GM13976 (cell line): ENCODE data around the gene NDUFA9.

Experiments used
- DNase-seq: peaks from one replicate; pipeline ENCODE4 v3.0.0; 2012; ENCODE audit warnings: low spot score
- in situ Hi-C: fragments of 300-500 bp; cut with MboI; formaldehyde crosslinking; loops from one replicate; pipeline ENCODE4 v1.12.0; 2022; ENCODE audit warnings: low sequenced_read_pairs, mixed read lengths, inconsistent platforms; ENCODE audit not compliant: unreplicated experiment
- TF ChIP-seq, protein P1 (sequence below): IDR thresholded peaks from 2 replicates; pipeline ENCODE4 v1.5.1; 2012; ENCODE audit warnings: borderline replicate concordance, mild to moderate bottlenecking; ENCODE audit not compliant: insufficient read depth; ENCODE audit errors: extremely low read depth, missing control alignments, control extremely low read depth

The NDUFA9 gene

DNA sequence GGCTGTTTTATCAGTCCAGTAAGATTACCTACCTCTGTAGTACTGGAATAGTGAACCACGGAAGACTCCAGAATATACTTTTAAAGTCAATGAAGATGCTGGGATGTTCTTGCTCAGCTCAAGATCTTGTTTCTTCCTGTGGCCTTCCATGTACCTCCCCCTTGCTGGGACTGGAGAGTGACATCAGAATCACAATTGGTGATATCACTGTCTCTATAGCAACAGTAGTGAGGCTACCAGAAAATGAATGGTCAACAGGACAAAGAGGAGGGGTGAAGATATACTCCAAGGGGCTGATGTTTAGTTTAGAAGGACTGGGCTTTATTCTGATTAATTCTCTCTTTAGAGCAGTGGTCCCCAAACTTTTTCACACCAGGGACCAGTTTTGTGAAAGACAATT lies 3.9 kb upstream of the NDUFA9 start:
- in situ Hi-C loops: no loop called here
- TF ChIP-seq, protein P1, sequence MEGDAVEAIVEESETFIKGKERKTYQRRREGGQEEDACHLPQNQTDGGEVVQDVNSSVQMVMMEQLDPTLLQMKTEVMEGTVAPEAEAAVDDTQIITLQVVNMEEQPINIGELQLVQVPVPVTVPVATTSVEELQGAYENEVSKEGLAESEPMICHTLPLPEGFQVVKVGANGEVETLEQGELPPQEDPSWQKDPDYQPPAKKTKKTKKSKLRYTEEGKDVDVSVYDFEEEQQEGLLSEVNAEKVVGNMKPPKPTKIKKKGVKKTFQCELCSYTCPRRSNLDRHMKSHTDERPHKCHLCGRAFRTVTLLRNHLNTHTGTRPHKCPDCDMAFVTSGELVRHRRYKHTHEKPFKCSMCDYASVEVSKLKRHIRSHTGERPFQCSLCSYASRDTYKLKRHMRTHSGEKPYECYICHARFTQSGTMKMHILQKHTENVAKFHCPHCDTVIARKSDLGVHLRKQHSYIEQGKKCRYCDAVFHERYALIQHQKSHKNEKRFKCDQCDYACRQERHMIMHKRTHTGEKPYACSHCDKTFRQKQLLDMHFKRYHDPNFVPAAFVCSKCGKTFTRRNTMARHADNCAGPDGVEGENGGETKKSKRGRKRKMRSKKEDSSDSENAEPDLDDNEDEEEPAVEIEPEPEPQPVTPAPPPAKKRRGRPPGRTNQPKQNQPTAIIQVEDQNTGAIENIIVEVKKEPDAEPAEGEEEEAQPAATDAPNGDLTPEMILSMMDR: no peak
- no peak for DNase-seq

DNA sequence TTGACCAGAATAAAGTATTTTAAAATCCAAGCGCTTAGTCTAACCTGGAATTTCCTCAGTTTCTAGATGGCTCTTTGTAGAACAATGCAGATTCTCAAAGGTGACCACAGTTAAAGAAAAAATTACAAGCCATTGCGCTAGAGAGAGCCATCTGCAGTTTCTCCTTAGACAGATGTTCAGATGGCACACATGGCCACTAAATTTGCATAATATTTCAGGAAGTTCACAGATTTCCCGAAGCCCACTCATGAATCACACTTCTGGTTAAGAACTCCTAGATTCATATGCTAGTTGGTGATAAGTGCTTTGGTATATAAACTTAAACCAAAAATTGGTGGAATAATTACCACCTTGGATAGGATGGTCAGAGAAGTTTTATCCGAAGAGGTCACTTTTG lies 812 bp upstream of the NDUFA9 start:
- DNase-seq: no peak
- TF ChIP-seq, protein P1: no peak
- in situ Hi-C loops: no loop called here

DNA sequence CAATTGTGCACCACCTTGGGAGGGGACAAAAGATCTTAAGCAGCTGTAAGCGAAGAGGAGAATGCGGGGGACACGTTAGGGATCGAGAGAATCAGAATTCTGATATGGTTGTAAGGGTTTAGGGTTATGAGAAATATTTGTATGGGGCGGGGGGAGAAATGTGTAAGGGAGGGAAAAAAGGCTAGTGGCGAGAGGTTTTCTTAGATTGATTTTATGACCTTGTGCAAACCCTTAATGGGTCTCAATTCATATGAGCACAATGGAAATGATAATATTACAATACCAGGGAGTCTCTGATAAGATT lies 396 bp downstream of the NDUFA9 start:
- in situ Hi-C loops: no loop called here
- TF ChIP-seq, protein P1: no peak
- no peak for DNase-seq

DNA sequence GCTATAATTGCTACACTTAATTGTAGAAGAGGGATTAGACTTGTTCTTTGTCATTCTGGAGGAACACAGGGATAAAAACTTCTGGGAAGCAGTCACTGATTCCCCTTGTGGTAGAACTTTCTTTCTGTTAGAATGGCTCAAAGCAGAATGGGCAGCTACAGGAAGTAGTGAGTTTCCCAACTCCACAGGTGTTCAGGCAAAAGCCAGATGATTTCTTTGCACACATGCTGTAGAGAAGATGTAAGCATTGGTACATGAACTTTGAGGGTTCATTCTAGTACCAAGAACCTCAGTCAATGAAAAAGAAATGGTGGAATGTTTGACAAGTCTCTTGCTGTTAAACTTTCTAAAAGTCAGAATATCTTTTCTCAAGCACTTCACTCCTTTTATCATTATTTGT lies 4.3 kb downstream of the NDUFA9 start:
- in situ Hi-C loops: no loop called here
- TF ChIP-seq, protein P1: no peak
- no peak for DNase-seq

DNA sequence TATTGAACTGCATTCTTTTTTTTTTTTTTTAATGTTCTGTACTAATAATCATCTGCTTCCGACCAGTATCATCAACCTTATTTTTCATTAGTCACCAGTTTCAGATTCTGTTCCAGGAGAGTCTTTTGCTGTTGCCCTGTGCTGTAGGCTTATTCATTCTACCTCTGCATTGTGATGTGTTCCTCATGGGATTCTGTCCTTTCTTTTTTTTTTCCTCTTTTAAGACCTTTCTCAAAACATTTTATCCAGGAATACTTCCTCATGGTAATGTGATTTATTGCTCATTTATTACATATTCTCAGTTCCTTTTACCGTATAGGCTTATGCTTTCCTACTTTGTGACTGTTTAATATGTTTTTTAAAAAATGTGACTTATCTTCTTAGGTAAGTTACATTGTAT lies 4.8 kb downstream of the NDUFA9 start:
- no peak for DNase-seq
- in situ Hi-C loops: no loop called here
- TF ChIP-seq, protein P1: no peak

DNA sequence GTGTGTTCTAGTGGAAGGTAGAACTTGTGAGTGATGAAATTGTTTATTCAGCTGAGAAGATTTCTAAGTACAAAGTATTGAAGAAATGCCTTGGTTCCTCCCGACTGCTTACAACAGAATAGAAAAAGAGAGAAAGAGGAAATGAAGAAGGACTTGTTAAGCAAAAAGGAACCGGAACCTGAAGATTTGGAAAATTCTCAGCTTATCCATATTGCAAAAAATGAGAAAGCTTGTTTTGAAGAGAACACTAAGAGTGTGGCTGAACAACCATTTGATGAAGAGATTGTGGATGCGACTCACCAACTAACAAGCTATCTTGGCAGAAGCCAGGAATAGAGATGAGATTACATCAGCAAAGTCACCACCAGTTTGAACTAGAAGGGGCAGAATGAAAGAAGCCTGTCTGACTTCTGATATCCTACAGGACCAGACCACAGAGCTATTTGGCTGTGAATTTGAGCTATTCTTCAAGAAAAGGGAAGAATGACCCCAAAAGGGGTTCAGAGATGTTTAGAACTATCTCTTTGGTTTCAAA lies 15.1 kb downstream of the NDUFA9 start:
- DNase-seq: no peak
- TF ChIP-seq, protein P1: no peak
- in situ Hi-C loops: no loop called here

DNA sequence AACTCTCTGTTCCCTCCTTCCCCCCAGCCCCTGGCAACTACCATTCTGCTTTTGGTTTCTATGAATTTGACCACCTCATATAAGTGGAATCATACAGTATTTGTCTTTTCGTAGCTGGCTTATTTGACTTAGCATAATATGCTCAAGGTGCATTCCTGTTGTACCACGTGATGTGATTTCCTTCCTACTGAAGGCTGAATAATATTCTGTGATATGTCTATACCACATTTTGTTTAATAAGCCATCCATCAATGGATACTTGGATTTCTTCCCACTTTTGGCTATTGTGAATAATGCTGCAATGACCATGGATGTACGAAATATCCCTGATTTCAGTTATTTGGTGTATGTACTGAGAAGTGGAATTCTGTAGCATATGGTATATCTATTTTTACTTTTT lies 16.3 kb downstream of the NDUFA9 start:
- TF ChIP-seq, protein P1: no peak
- DNase-seq: no peak
- in situ Hi-C loops: no loop called here
